Activated naive CD8-positive, alpha-beta T cell treated with anti-CD3 and anti-CD28 coated beads, Interleukin-2, amount 10 ng/mL, durations not matched to agents 7 days and 5 days (primary cell): ENCODE results near the gene DOCK10. TPM values are rescaled to one million over a fixed set of nuclear protein-coding genes. Genes with fewer than 3 reads are reported as not detected.

Experiments used
- ATAC-seq: fragments of 150-1000 bp; cut with Tn5 transposase; one replicate; pipeline ENCODE4 v1.10.0; 2021; ENCODE audit warnings: low read depth, moderate library complexity
- POLR2A ChIA-PET: fragments of 350-600 bp; sonication (Branson Sonifier 250); formaldehyde crosslinking; loops from one replicate; lab custom pipeline; 2021; ENCODE audit warnings: antibody characterized with exemption; lab: Charles Lee
- DNase-seq: peaks from one replicate; pipeline ENCODE4 v3.0.0; 2021
- H3K27ac Mint-ChIP-seq: one replicate; pipeline ENCODE4 v1.8.0; 2022; ENCODE audit warnings: mild to moderate bottlenecking, mixed read lengths
- H3K27me3 Mint-ChIP-seq: one replicate; pipeline ENCODE4 v1.8.0; 2022; ENCODE audit warnings: mild to moderate bottlenecking, moderate library complexity, mixed read lengths
- H3K36me3 Mint-ChIP-seq: one replicate; pipeline ENCODE4 v1.8.0; 2021; ENCODE audit warnings: mild to moderate bottlenecking, mixed read lengths
- H3K4me1 Mint-ChIP-seq: one replicate; pipeline ENCODE4 v1.8.0; 2021; ENCODE audit warnings: mixed read lengths
- H3K4me3 Mint-ChIP-seq: one replicate; pipeline ENCODE4 v1.8.0; 2022; ENCODE audit warnings: mild to moderate bottlenecking, moderate library complexity, mixed read lengths
- H3K9me3 Mint-ChIP-seq: one replicate; pipeline ENCODE4 v1.8.0; 2021; ENCODE audit warnings: mixed read lengths
- total RNA-seq, 2 experiments: library from RNA; stranded (reverse); gene quantifications; one replicate each; pipeline ENCODE4 v1.2.3, GENCODE V29; 2021

The DOCK10 gene
- total RNA-seq, 2 experiments from 2014 or later = 259 to 273 TPM

GRCh38 chr2:224793946-224794345 lies 248.3 kb downstream of the DOCK10 start:
- ATAC-seq = no peak
- POLR2A ChIA-PET = no interaction called here
- DNase-seq = no peak
- Mint-ChIP-seq H3K9me3 (no peaks in the 10 kb centered on the region), H3K4me1 (no peaks in the 10 kb centered on the region), H3K27me3 (no peaks in the 10 kb centered on the region), H3K4me3 (no peak overlapping the region), H3K27ac (no peak overlapping the region), H3K36me3 (peaks cover 29% of the 10 kb centered on the region)

- no peaks in the 10 kb centered on the region for H3K27me3 Mint-ChIP-seq
- no peaks in the 10 kb centered on the region for H3K9me3 Mint-ChIP-seq
- H3K4me1 Mint-ChIP-seq = no peaks in the 10 kb centered on the region
- H3K27ac Mint-ChIP-seq = no peak overlapping the region
- no peak for DNase-seq
- ATAC-seq = no peak
- POLR2A ChIA-PET = no interaction called here
- peaks cover 46% of the 10 kb centered on the region for H3K36me3 Mint-ChIP-seq
- H3K4me3 Mint-ChIP-seq = no peak overlapping the region
These were observed 255.4 kb downstream of the DOCK10 start for GRCh38 chr2:224786848-224787247.

GRCh38 chr2:224781400-224781799 lies 260.9 kb downstream of the DOCK10 start:
- H3K9me3 Mint-ChIP-seq = no peaks in the 10 kb centered on the region
- no peaks in the 10 kb centered on the region for H3K4me1 Mint-ChIP-seq
- no peak overlapping the region for H3K4me3 Mint-ChIP-seq
- H3K36me3 Mint-ChIP-seq = peaks cover 34% of the 10 kb centered on the region
- DNase-seq = no peak
- H3K27ac Mint-ChIP-seq = peak overlapping the region; percentile 11
- no peaks in the 10 kb centered on the region for H3K27me3 Mint-ChIP-seq
- no peak for ATAC-seq
- POLR2A ChIA-PET = interaction anchor here (0.7 kb wide), 1 partner anchor 205 kb away, joined by 4 read pairs; no protein-coding TSS in a partner anchor

- Mint-ChIP-seq H3K36me3 (peaks cover 34% of the 10 kb centered on the region), H3K27ac (no peak overlapping the region), H3K4me3 (no peak overlapping the region), H3K27me3 (no peaks in the 10 kb centered on the region), H3K9me3 (no peaks in the 10 kb centered on the region), H3K4me1 (no peaks in the 10 kb centered on the region)
- POLR2A ChIA-PET = interaction anchor here (0.7 kb wide), 1 partner anchor 205 kb away, joined by 4 read pairs; no protein-coding TSS in a partner anchor
- ATAC-seq = no peak
- no peak for DNase-seq
These were observed 261.4 kb downstream of the DOCK10 start for GRCh38 chr2:224780823-224781222.

GRCh38 chr2:224780106-224780505 lies 262.2 kb downstream of the DOCK10 start:
- Mint-ChIP-seq H3K4me1 (no peaks in the 10 kb centered on the region), H3K9me3 (no peaks in the 10 kb centered on the region), H3K27me3 (no peaks in the 10 kb centered on the region), H3K4me3 (no peak overlapping the region), H3K36me3 (peaks cover 32% of the 10 kb centered on the region), H3K27ac (no peak overlapping the region)
- POLR2A ChIA-PET = no interaction called here
- DNase-seq (no peak), ATAC-seq (no peak)

- no peaks in the 10 kb centered on the region for H3K4me1 Mint-ChIP-seq
- H3K27me3 Mint-ChIP-seq = no peaks in the 10 kb centered on the region
- ATAC-seq = peak; percentile 46
- H3K27ac Mint-ChIP-seq = no peak overlapping the region
- no peak overlapping the region for H3K4me3 Mint-ChIP-seq
- H3K9me3 Mint-ChIP-seq = no peaks in the 10 kb centered on the region
- no peak for DNase-seq
- H3K36me3 Mint-ChIP-seq = peaks cover 32% of the 10 kb centered on the region
- POLR2A ChIA-PET = no interaction called here
These were observed 263.8 kb downstream of the DOCK10 start for GRCh38 chr2:224778474-224778877.

- DNase-seq = no peak
- no peak overlapping the region for H3K4me3 Mint-ChIP-seq
- no peaks in the 10 kb centered on the region for H3K4me1 Mint-ChIP-seq
- no peak for ATAC-seq
- POLR2A ChIA-PET = no interaction called here
- no peak overlapping the region for H3K27ac Mint-ChIP-seq
- H3K27me3 Mint-ChIP-seq = no peaks in the 10 kb centered on the region
- no peaks in the 10 kb centered on the region for H3K9me3 Mint-ChIP-seq
- H3K36me3 Mint-ChIP-seq = peaks cover 39% of the 10 kb centered on the region
These were observed 264.7 kb downstream of the DOCK10 start for GRCh38 chr2:224777559-224777930.

GRCh38 chr2:224776795-224777558 lies 265.3 kb downstream of the DOCK10 start:
- Mint-ChIP-seq H3K36me3 (peaks cover 43% of the 10 kb centered on the region), H3K9me3 (no peaks in the 10 kb centered on the region), H3K27me3 (no peaks in the 10 kb centered on the region), H3K4me3 (no peak overlapping the region), H3K4me1 (no peaks in the 10 kb centered on the region), H3K27ac (peak overlapping the region; percentile 6)
- no peak for DNase-seq
- no peak for ATAC-seq
- POLR2A ChIA-PET = no interaction called here

GRCh38 chr2:224775647-224776046 lies 266.6 kb downstream of the DOCK10 start:
- peaks cover 52% of the 10 kb centered on the region for H3K36me3 Mint-ChIP-seq

GRCh38 chr2:224774735-224775134 lies 267.5 kb downstream of the DOCK10 start:
- H3K27ac Mint-ChIP-seq = no peak overlapping the region
- no peak for ATAC-seq
- H3K27me3 Mint-ChIP-seq = no peaks in the 10 kb centered on the region
- no peaks in the 10 kb centered on the region for H3K9me3 Mint-ChIP-seq
- POLR2A ChIA-PET = no interaction called here
- H3K36me3 Mint-ChIP-seq = peaks cover 61% of the 10 kb centered on the region
- no peak for DNase-seq
- no peaks in the 10 kb centered on the region for H3K4me1 Mint-ChIP-seq
- H3K4me3 Mint-ChIP-seq = no peak overlapping the region

More at GRCh38 chr2:224775647-224776046, 266.6 kb downstream of the DOCK10 start:
- H3K27ac Mint-ChIP-seq = no peak overlapping the region
- DNase-seq (no peak), ATAC-seq (no peak)
- H3K27me3 Mint-ChIP-seq = no peaks in the 10 kb centered on the region
- POLR2A ChIA-PET = no interaction called here
- H3K4me1 Mint-ChIP-seq = no peaks in the 10 kb centered on the region
- no peak overlapping the region for H3K4me3 Mint-ChIP-seq
- no peaks in the 10 kb centered on the region for H3K9me3 Mint-ChIP-seq

- Mint-ChIP-seq H3K27me3 (no peaks in the 10 kb centered on the region), H3K27ac (no peak overlapping the region), H3K4me1 (no peaks in the 10 kb centered on the region), H3K9me3 (no peaks in the 10 kb centered on the region), H3K36me3 (peaks cover 77% of the 10 kb centered on the region), H3K4me3 (no peak overlapping the region)
- DNase-seq (no peak), ATAC-seq (no peak)
- POLR2A ChIA-PET = no interaction called here
These were observed 269.8 kb downstream of the DOCK10 start for GRCh38 chr2:224772494-224772893.

- peaks cover 10% of the 10 kb centered on the region for H3K4me1 Mint-ChIP-seq
- peaks cover 2% of the 10 kb centered on the region for H3K9me3 Mint-ChIP-seq
- POLR2A ChIA-PET = no interaction called here
- H3K4me3 Mint-ChIP-seq = no peak overlapping the region
- no peak for ATAC-seq
- H3K36me3 Mint-ChIP-seq = peaks cover 87% of the 10 kb centered on the region
- DNase-seq = no peak
- no peak overlapping the region for H3K27ac Mint-ChIP-seq
- no peaks in the 10 kb centered on the region for H3K27me3 Mint-ChIP-seq
These were observed 272.8 kb downstream of the DOCK10 start for GRCh38 chr2:224769489-224769888.

- POLR2A ChIA-PET = no interaction called here
- H3K27me3 Mint-ChIP-seq = no peaks in the 10 kb centered on the region
- peaks cover 94% of the 10 kb centered on the region for H3K36me3 Mint-ChIP-seq
- peak overlapping the region; percentile 28 for H3K4me3 Mint-ChIP-seq
- peak; percentile 90 for ATAC-seq
- H3K4me1 Mint-ChIP-seq = peaks cover 16% of the 10 kb centered on the region
- DNase-seq = no peak
- peak overlapping the region; percentile 90 for H3K27ac Mint-ChIP-seq
- H3K9me3 Mint-ChIP-seq = peaks cover 8% of the 10 kb centered on the region
These were observed 277.6 kb downstream of the DOCK10 start for GRCh38 chr2:224764565-224765236.
